A549 (cell line): ENCODE data around the gene GLE1.

Experiments
- KDM5A ChIP-seq: fragments of 200-600 bp; sonication (generic); IDR thresholded peaks from 2 replicates; pipeline ENCODE4 v1.6.1; 2016; ENCODE audit warnings: antibody characterized with exemption, mild to moderate bottlenecking
- POLR2A ChIP-seq: IDR thresholded peaks from 2 replicates; pipeline ENCODE4 v1.6.1; 2012; ENCODE audit warnings: mild to moderate bottlenecking, low read length
- RCOR1 ChIP-seq: fragments of 150-350 bp; IDR thresholded peaks from 2 replicates; pipeline ENCODE4 v1.6.1; 2014; ENCODE audit warnings: antibody characterized with exemption, low read length, low read depth
- SMC3 ChIP-seq: fragments of >200 bp; sonication (Bioruptor Twin); formaldehyde crosslinking; IDR thresholded peaks from 3 replicates; pipeline ENCODE4 v1.6.1; 2018; ENCODE audit warnings: inconsistent platforms

GRCh38 chr9:128575469-128575868, 71.0 kb downstream of the GLE1 start:
- TF ChIP-seq POLR2A (no peak), KDM5A (no peak), SMC3 (no peak), RCOR1 (no peak)
